GM12892 (cell line): Measurements from ENCODE around the gene ELMOD3.
"Not testable (repeated sequence)": the region's sequence is repeated elsewhere in the genome, so short reads cannot be mapped to it uniquely, and the experiment has no call there.

Experiments
- DNase-seq: peaks from one replicate; pipeline ENCODE4 v3.0.0; 2011; ENCODE audit not compliant: insufficient read length
- FAIRE-seq: peaks from 2 replicates; lab custom pipeline; 2011; peaks lifted over from hg19 to GRCh38; lab: Jason Lieb, UNC
- POLR2A ChIP-seq: IDR thresholded peaks from 2 replicates; pipeline ENCODE4 v1.6.1; 2011; ENCODE audit warnings: low read depth, low read length, control low read depth
- POLR2AphosphoS5 ChIP-seq: IDR thresholded peaks from 2 replicates; pipeline ENCODE4 v1.6.1; 2011; ENCODE audit warnings: low read depth, low read length, control low read depth
- TAF1 ChIP-seq: IDR thresholded peaks from 2 replicates; pipeline ENCODE4 v1.6.1; 2011; ENCODE audit warnings: low read depth, mild to moderate bottlenecking, control low read depth, low read length, borderline replicate concordance

ELMOD3 gene

GRCh38 chr2:85334928-85335327 is 19.6 kb upstream of the ELMOD3 start:
- FAIRE-seq, result no peak

GRCh38 chr2:85340034-85340892 is 14.3 kb upstream of the ELMOD3 start:
- no peak for DNase-seq
- TF ChIP-seq TAF1 (no peak), POLR2AphosphoS5 (no peak), POLR2A (no peak)

More at GRCh38 chr2:85334928-85335327, 19.6 kb upstream of the ELMOD3 start:
- TF ChIP-seq POLR2AphosphoS5 (no peak), TAF1 (no peak), POLR2A (no peak)
- no peak for DNase-seq

GRCh38 chr2:85341269-85342029 is 13.1 kb upstream of the ELMOD3 start:
- DNase-seq, result no peak
- no peak for TF ChIP-seq POLR2A
- TF ChIP-seq POLR2AphosphoS5, result 0 out of 2 replicates have a peak, but pooled peaks have one; percentile 26
- no peak for FAIRE-seq

More at GRCh38 chr2:85340034-85340892, 14.3 kb upstream of the ELMOD3 start:
- FAIRE-seq, result no peak

GRCh38 chr2:85342156-85342555 is 12.4 kb upstream of the ELMOD3 start:
- TF ChIP-seq POLR2AphosphoS5 (no peak), POLR2A (no peak), TAF1 (no peak)
- FAIRE-seq, result no peak
- DNase-seq, result no peak

- FAIRE-seq, DNase-seq: not testable (repeated sequence)
Observed at GRCh38 chr2:85343207-85343895, 11.2 kb upstream of the ELMOD3 start.

- FAIRE-seq (no peak), DNase-seq (no peak)
- TF ChIP-seq POLR2A (no peak), POLR2AphosphoS5 (no peak), TAF1 (no peak)
Observed at GRCh38 chr2:85344356-85344954, 10.1 kb upstream of the ELMOD3 start.

- TF ChIP-seq TAF1 (no peak), POLR2A (no peak), POLR2AphosphoS5 (no peak)
- DNase-seq (no peak), FAIRE-seq (no peak)
Observed at GRCh38 chr2:85347599-85347998, 7.0 kb upstream of the ELMOD3 start.

GRCh38 chr2:85353876-85354285 is 688 bp upstream of the ELMOD3 start:
- DNase-seq (no peak), FAIRE-seq (peak; percentile 27)
- TF ChIP-seq POLR2A (no peak), POLR2AphosphoS5 (no peak), TAF1 (no peak)

- DNase-seq, result no peak
- no peak for TF ChIP-seq POLR2A
- TF ChIP-seq TAF1, result no peak
- no peak for TF ChIP-seq POLR2AphosphoS5
Observed at GRCh38 chr2:85355073-85355410, 473 bp downstream of the ELMOD3 start.

GRCh38 chr2:85355521-85355920 is 952 bp downstream of the ELMOD3 start:
- no peak for DNase-seq
- no peak for FAIRE-seq
- TF ChIP-seq POLR2A (no peak), TAF1 (no peak), POLR2AphosphoS5 (no peak)

More at GRCh38 chr2:85355073-85355410, 473 bp downstream of the ELMOD3 start:
- FAIRE-seq, result no peak

GRCh38 chr2:85356186-85356585 is 1.6 kb downstream of the ELMOD3 start:
- DNase-seq (no peak), FAIRE-seq (no peak)
- TF ChIP-seq TAF1 (no peak), POLR2A (no peak), POLR2AphosphoS5 (no peak)
